IPS DF 6.9 (cell line): ENCODE data around the gene SLC4A8.

Source experiments
- DNase-seq: peaks from one replicate; pipeline ENCODE4 v3.0.0-alpha.2; 2013; ENCODE audit warnings: low read depth, low spot score
- H3K27ac ChIP-seq: one replicate; pipeline ENCODE4 v1.5.1; 2013; ENCODE audit warnings: low read length, control low read depth
- H3K27me3 ChIP-seq: 2 replicates; pipeline ENCODE4 v1.6.1; 2013; ENCODE audit warnings: mild to moderate bottlenecking, low read length; ENCODE audit not compliant: control insufficient read depth, insufficient read depth
- H3K36me3 ChIP-seq: 2 replicates; pipeline ENCODE4 v1.6.1; 2013; ENCODE audit warnings: low read length; ENCODE audit not compliant: control insufficient read depth, insufficient read depth
- H3K4me1 ChIP-seq: 2 replicates; pipeline ENCODE4 v1.6.1; 2013; ENCODE audit warnings: low read length; ENCODE audit not compliant: control insufficient read depth, insufficient read depth
- H3K4me3 ChIP-seq: 2 replicates; pipeline ENCODE4 v1.5.1; 2013; ENCODE audit warnings: mild to moderate bottlenecking, low read length
- H3K9me3 ChIP-seq: 2 replicates; pipeline ENCODE4 v1.6.1; 2013; ENCODE audit warnings: low read length, inconsistent platforms; ENCODE audit not compliant: control insufficient read depth, insufficient read depth
- WGBS: extraction: QIAGEN DNeasy Blood & Tissue Kit; methylation state at CpG from one replicate; pipeline ENCODE4 v1.1.7; 2013; ENCODE audit warnings: mixed read lengths, missing lambda C conversion rate; ENCODE audit not compliant: insufficient read length, insufficient coverage; 5-methylcytosine and 5-hydroxymethylcytosine counted together

SLC4A8 gene

DNA sequence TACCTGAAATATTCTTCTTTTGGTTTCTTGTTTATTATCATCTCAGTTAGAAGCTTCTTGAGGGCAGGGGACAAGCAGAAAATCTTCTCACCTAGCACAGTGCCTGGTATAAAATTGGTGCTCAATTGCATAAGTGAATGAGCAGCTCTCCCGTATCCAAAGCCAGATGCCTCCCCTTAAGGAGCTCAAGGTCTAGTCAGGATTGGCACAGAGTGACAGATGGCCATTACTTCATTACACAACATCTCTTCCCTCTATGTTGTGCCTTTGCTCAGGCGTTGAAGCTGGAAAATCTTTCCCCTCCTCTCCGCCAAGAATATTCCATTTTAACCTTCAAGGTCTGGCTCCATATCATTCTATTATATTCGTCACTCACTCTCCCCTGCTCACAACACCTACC is 3.6 kb downstream of the SLC4A8 start:
- no CpG with 5 or more reads among the region's 4 CpGs for WGBS

DNA sequence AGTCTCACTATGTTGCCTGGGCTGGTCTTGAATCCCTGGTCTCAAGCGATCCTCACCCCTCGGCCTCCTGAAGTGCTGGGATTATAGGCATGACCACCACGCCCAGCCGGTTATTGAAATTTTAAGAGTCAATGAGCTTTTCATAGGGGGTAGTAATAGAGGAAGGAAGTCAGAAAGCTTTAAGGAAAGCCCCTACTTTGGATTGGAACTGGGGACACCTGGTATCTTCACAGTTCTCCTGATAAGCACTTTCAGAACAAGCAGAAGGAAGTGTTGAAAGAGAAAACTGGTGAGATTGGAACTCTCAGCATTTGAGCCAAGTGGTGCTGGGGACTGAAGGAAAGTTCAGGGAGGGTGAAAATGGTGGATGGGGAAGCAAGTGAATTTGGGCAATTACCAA is 5.1 kb downstream of the SLC4A8 start:
- Histone ChIP-seq H3K27me3 (no peaks in the 10 kb centered on the region), H3K9me3 (no peaks in the 10 kb centered on the region), H3K27ac (no peak overlapping the region), H3K36me3 (no peaks in the 10 kb centered on the region), H3K4me1 (no peaks in the 10 kb centered on the region), H3K4me3 (no peak overlapping the region)
- WGBS, result no CpG with 5 or more reads among the region's 4 CpGs
- no peak for DNase-seq

More for the DNA sequence above, 3.6 kb downstream of the SLC4A8 start:
- Histone ChIP-seq H3K36me3 (no peaks in the 10 kb centered on the region), H3K27me3 (no peaks in the 10 kb centered on the region), H3K9me3 (no peaks in the 10 kb centered on the region), H3K4me3 (no peak overlapping the region), H3K4me1 (no peaks in the 10 kb centered on the region), H3K27ac (no peak overlapping the region)
- DNase-seq, result no peak

DNA sequence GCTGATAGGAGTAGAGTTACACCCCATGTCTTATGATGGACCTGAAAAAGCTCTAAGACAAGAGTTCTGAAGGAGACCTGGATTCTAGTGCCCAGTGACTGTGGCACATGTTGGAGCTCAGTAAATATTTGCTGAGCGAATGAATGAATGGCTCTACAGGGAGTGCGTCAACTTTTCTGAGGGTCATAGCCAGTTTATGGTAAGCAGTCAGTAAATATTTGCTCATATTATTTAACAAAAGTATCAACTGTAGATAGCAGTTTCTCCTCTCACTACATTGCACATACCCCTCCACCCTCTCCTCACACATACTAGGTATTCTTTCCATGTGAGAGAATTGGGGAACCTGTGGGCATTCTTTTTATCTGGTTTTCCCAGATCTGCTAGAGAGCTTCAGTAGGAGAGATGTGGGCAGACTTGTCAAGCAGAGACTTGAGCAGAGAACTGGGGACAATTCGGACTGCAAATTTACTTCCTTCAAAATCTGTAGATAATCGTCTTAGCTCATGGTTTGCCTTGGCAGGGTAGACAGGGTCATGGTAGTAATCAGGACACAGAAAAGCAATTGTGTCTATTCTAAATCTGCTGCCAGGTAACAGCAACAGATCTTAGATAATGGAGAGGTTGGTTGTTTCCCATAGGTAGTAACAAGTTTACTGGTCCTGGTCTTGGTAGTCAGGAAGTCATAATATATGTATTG is 5.7 kb downstream of the SLC4A8 start:
- DNase-seq, result no peak

DNA sequence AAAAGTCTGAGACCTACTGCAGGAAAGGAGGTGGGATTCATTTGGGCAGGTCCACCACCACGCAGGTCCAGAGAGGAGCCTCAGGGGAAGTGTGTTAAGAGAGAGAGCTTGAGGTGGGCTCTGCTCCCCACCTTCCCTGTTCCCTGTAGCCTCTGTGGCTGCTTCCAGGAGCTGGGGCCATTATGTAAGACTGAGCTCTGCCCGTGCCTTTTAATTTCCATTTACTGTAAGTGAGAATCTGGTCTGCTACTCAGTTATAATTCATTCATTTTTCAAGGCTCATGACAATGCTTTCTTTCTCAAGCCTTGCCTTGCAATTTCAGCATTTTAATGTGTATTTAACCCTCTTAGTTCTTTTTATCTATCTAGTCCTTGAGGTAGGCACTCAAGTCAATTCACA is 8.3 kb downstream of the SLC4A8 start:
- WGBS, result no CpG with 5 or more reads among the region's 2 CpGs
- Histone ChIP-seq H3K4me1 (no peaks in the 10 kb centered on the region), H3K9me3 (no peaks in the 10 kb centered on the region), H3K27me3 (no peaks in the 10 kb centered on the region), H3K36me3 (no peaks in the 10 kb centered on the region), H3K27ac (no peak overlapping the region), H3K4me3 (no peak overlapping the region)
- DNase-seq, result no peak

More for the DNA sequence above, 5.7 kb downstream of the SLC4A8 start:
- Histone ChIP-seq H3K36me3 (no peaks in the 10 kb centered on the region), H3K27ac (no peak overlapping the region), H3K4me3 (no peak overlapping the region), H3K4me1 (no peaks in the 10 kb centered on the region), H3K27me3 (no peaks in the 10 kb centered on the region), H3K9me3 (no peaks in the 10 kb centered on the region)
- WGBS, result no CpG with 5 or more reads among the region's 4 CpGs

DNA sequence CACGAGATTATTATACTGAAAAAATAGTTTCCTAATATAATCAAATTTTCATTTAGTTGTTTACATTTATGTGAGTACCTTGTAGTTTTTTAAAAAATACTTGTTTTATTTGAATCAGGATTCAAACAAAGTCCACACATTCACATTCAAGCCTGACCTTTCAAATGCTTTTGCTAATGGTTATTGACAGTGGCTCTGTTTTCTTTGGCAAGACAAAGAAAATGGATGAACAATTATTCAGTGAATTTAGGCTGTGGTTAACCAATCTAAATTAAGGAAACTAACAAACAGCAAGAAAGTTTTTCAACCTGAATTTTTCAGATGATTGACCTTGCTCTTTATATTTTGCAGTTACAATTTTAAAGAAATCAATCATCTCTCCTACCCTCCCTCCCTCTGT is 9.7 kb downstream of the SLC4A8 start:
- WGBS, result no CpG with 5 or more reads among the region's 1 CpG
- Histone ChIP-seq H3K9me3 (no peaks in the 10 kb centered on the region), H3K4me1 (no peaks in the 10 kb centered on the region), H3K4me3 (no peak overlapping the region), H3K27me3 (no peaks in the 10 kb centered on the region), H3K36me3 (no peaks in the 10 kb centered on the region), H3K27ac (no peak overlapping the region)
- no peak for DNase-seq

DNA sequence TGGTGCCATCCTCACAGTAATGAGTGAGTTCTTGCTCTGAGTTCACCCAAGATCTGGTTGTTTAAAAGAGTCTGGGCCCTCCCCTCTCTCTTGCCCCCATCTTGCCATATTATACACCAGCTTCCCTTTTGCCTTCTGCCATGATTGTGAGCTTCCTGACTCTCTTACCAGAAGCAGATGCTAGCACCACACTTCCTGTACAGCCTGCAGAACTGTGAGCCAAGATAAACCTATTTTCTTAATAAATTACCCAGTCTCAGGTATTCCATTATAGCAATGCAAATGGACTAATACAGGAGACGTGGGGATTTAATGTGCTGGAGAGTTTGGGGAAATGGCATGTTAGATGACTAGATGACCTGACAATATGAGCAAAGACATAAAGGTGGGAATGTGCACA is 12.8 kb downstream of the SLC4A8 start:
- Histone ChIP-seq H3K4me1 (no peaks in the 10 kb centered on the region), H3K27ac (no peak overlapping the region), H3K36me3 (no peaks in the 10 kb centered on the region), H3K4me3 (no peak overlapping the region), H3K9me3 (no peaks in the 10 kb centered on the region), H3K27me3 (no peaks in the 10 kb centered on the region)
- no peak for DNase-seq
- WGBS, result no CpG with 5 or more reads among the region's 1 CpG

DNA sequence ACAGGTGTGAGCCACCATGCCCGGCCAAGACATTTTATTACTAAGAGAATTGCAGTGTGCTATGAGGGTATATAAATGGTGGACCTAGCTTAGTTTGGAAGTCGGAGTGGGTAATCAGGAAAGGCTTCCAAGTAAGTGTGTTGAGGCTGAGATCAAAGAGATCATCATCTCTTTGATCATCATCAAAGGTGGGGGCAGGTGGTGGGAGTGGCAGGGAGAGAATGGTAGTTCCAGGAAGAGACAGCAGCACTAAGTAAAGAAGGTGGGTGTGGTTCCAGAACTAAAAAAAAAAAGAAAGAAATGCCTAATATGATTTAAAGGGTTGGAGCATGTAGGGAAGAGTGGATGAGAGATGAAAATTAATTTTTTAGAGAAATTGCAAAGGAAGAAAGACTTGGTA is 14.7 kb downstream of the SLC4A8 start:
- Histone ChIP-seq H3K36me3 (no peaks in the 10 kb centered on the region), H3K27me3 (no peaks in the 10 kb centered on the region), H3K27ac (no peak overlapping the region), H3K9me3 (no peaks in the 10 kb centered on the region), H3K4me1 (no peaks in the 10 kb centered on the region), H3K4me3 (no peak overlapping the region)
- no CpG with 5 or more reads among the region's 2 CpGs for WGBS
- DNase-seq, result no peak

DNA sequence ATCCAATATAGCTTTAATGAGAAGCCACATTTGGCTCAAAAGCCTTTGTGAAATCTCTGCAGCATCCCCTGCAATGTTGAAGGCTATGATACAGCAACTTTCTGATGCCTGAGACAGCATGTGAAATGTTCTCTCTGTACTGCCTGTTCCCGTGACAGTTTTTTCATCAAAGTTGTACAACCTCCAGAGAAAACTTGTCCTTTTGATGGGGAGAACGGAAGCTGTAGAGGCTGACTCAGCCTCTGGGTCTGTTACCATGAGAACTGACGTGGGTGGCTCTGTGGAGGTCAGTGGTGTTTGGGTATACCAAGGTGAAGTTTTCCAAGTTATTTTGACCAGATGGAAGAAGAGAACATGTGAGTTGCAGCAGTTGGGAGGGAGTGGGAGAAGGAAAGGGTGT is 17.0 kb downstream of the SLC4A8 start:
- H3K9me3 ChIP-seq, result no peaks in the 10 kb centered on the region
- H3K27ac ChIP-seq, result no peak overlapping the region
- H3K4me3 ChIP-seq, result no peak overlapping the region
- H3K4me1 ChIP-seq, result no peaks in the 10 kb centered on the region
- no peaks in the 10 kb centered on the region for H3K27me3 ChIP-seq
- H3K36me3 ChIP-seq, result no peaks in the 10 kb centered on the region
- WGBS, result no CpG with 5 or more reads among the region's 3 CpGs
- no peak for DNase-seq

DNA sequence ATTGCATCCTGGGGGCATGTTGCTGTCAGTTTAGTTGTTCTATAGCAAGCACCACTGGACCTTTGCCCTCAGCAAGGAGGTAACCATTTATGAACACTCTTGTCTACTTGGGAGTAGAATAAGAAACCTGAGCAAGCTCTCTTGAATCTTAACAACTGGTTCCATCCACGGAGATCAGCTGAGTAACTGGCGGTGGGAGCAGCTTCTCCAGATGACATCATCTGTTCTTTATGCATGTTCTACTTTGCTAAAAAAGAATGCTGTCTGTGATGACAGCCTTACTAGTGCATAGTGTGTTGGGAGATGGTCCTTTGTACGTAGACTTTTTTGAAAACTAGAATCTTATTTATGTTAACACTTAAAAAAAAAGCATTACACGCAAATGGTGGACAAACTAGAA is 17.7 kb downstream of the SLC4A8 start:
- Histone ChIP-seq H3K9me3 (no peaks in the 10 kb centered on the region), H3K27me3 (no peaks in the 10 kb centered on the region), H3K27ac (no peak overlapping the region), H3K4me1 (no peaks in the 10 kb centered on the region), H3K4me3 (no peak overlapping the region), H3K36me3 (no peaks in the 10 kb centered on the region)
- no CpG with 5 or more reads among the region's 4 CpGs for WGBS
- DNase-seq, result no peak

DNA sequence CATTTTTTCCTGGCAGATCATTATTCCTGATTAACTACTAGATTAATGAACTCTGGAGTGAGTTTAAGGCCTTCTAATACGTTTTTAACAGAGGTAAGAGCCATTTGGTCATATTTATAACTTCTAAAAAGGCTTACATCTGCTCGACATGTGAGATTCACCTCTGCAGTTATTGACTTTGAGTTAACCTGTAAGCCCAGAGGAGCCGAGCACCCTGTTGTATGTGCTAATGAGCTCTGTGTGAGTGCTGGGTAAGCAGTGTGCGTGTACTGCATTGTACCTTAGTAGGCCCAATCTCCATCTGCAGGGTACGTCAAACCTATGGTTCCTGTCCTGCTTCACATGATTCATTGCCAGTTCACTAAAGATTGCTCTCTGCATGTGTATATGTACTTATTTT is 18.9 kb downstream of the SLC4A8 start:
- Histone ChIP-seq H3K9me3 (no peaks in the 10 kb centered on the region), H3K4me3 (no peak overlapping the region), H3K4me1 (no peaks in the 10 kb centered on the region), H3K27me3 (no peaks in the 10 kb centered on the region), H3K36me3 (no peaks in the 10 kb centered on the region), H3K27ac (no peak overlapping the region)
- WGBS, result no CpG with 5 or more reads among the region's 5 CpGs
- DNase-seq, result no peak

DNA sequence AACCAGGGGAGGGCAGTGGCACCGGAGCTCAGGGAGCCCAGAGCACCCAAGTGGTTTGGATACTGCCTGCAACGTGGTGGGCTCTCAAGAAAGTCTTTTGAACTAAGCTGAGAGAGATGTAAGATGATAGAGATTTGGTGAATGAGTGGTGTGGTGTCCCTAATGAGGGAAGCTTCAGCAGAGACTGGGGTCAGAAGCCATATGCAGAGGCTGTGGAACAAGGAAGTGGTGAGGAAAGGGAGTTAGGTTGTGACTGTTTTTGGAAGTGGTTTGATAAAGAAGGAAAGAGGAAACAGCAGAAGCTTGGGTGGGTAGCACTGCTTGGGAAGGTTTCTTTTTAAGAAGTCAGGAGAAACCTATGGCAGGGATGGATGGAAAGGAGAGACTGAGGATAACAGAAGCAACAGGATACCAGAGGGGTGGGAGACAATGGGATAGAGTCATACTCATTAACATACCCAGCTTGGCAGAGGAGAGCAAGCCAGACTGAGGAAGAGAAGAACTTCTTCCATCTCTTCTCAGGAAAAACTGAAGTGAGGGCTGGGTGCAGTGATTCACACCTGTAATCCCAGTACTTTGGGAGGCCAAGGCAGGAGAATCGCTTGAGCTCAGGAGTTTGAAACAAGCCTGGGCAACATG is 24.1 kb downstream of the SLC4A8 start:
- WGBS, result no CpG with 5 or more reads among the region's 3 CpGs
- no peak overlapping the region for H3K27ac ChIP-seq
- DNase-seq, result no peak

More for the DNA sequence above, 24.1 kb downstream of the SLC4A8 start:
- Histone ChIP-seq H3K27me3 (no peaks in the 10 kb centered on the region), H3K4me1 (no peaks in the 10 kb centered on the region; the same call in 1 of the 2 replicates), H3K9me3 (no peaks in the 10 kb centered on the region), H3K4me3 (no peak overlapping the region), H3K36me3 (no peaks in the 10 kb centered on the region)
